ENCODE results near the gene EVX2. TPM values are rescaled to one million over a fixed set of nuclear protein-coding genes. Genes with fewer than 3 reads are reported as not detected.

Gene EVX2
- total RNA-seq, 1 donor from 2014 or later = 0.10 TPM

- no peaks in the 10 kb centered on the region for H3K9me3 Mint-ChIP-seq
- H3K4me1 Mint-ChIP-seq (ENCODE audit: unreplicated experiment) = peaks cover 12% of the 10 kb centered on the region
- H3K4me3 Mint-ChIP-seq = no peak overlapping the region
- no peak overlapping the region for H3K27ac Mint-ChIP-seq
- no peak for DNase-seq (ENCODE audit: extremely low spot score, unreplicated experiment)
- no peaks in the 10 kb centered on the region for H3K36me3 Mint-ChIP-seq
- H3K27me3 Mint-ChIP-seq = peaks cover 91% of the 10 kb centered on the region
- TF ChIP-seq CTCF (conservative IDR thresholded peaks at IDR 0.05) = no peak
Measured at GRCh38 chr2:176095421-176095820, 11.7 kb upstream of the EVX2 start.

- peak overlapping the region; percentile 14 for H3K27ac Mint-ChIP-seq
- H3K27me3 Mint-ChIP-seq = peaks cover 94% of the 10 kb centered on the region
- peaks cover 12% of the 10 kb centered on the region for H3K4me1 Mint-ChIP-seq (ENCODE audit: unreplicated experiment)
- no peaks in the 10 kb centered on the region for H3K9me3 Mint-ChIP-seq
- no peak overlapping the region for H3K4me3 Mint-ChIP-seq
- no peak for TF ChIP-seq CTCF (conservative IDR thresholded peaks at IDR 0.05)
- no peak for DNase-seq (ENCODE audit: extremely low spot score, unreplicated experiment)
- no peaks in the 10 kb centered on the region for H3K36me3 Mint-ChIP-seq
Measured at GRCh38 chr2:176094349-176094748, 10.6 kb upstream of the EVX2 start.

GRCh38 chr2:176093898-176094249 is 10.1 kb upstream of the EVX2 start:
- DNase-seq (ENCODE audit: extremely low spot score, unreplicated experiment) = no peak
- Mint-ChIP-seq H3K27me3 (peaks cover 94% of the 10 kb centered on the region), H3K9me3 (no peaks in the 10 kb centered on the region), H3K4me3 (peak overlapping the region; percentile 60), H3K4me1 (ENCODE audit: unreplicated experiment) (peaks cover 12% of the 10 kb centered on the region), H3K27ac (peak overlapping the region; percentile 14), H3K36me3 (no peaks in the 10 kb centered on the region)
- no peak for TF ChIP-seq CTCF (conservative IDR thresholded peaks at IDR 0.05)

GRCh38 chr2:176093145-176093897 is 9.6 kb upstream of the EVX2 start:
- no peak for DNase-seq (ENCODE audit: extremely low spot score, unreplicated experiment)
- Mint-ChIP-seq H3K4me3 (peak overlapping the region; percentile 60), H3K9me3 (no peaks in the 10 kb centered on the region), H3K27me3 (peaks cover 94% of the 10 kb centered on the region), H3K36me3 (no peaks in the 10 kb centered on the region), H3K4me1 (ENCODE audit: unreplicated experiment) (peaks cover 13% of the 10 kb centered on the region), H3K27ac (peak overlapping the region; percentile 14)
- TF ChIP-seq CTCF (conservative IDR thresholded peaks at IDR 0.05) = peak; percentile 25

GRCh38 chr2:176092270-176093144 is 8.7 kb upstream of the EVX2 start, which contains the start of gene HOXD13:
Gene HOXD13 (plus strand): TSS chr2:176092721. CDS start chr2:176092891, 170 bp downstream.
- peaks cover 94% of the 10 kb centered on the region for H3K27me3 Mint-ChIP-seq
- H3K4me1 Mint-ChIP-seq (ENCODE audit: unreplicated experiment) = peaks cover 17% of the 10 kb centered on the region
- no peaks in the 10 kb centered on the region for H3K9me3 Mint-ChIP-seq
- H3K4me3 Mint-ChIP-seq = peak within 1 kb of the TSS; percentile 82
- no peaks in the 10 kb centered on the region for H3K36me3 Mint-ChIP-seq
- TF ChIP-seq CTCF (conservative IDR thresholded peaks at IDR 0.05) = no peak
- DNase-seq (ENCODE audit: extremely low spot score, unreplicated experiment) = no peak
- H3K27ac Mint-ChIP-seq = no peak within 1 kb of the TSS
